ENCODE results near the gene HLA-G. TPM values are rescaled to one million over a fixed set of nuclear protein-coding genes. Genes with fewer than 3 reads are reported as not detected.
A peak's percentile ranks its signal among the peaks of the same experiment; 100 is the strongest.
"Not testable (repeated sequence)": the region's sequence is repeated elsewhere in the genome, so short reads cannot be mapped to it uniquely, and the experiment has no call there.

Gene HLA-G
- total RNA-seq (2014; rRNA removed; shearing (Covaris generic)): not detected in 2 replicates

GRCh38 chr6:29827579-29828470 lies at the start of gene HLA-G:
TSS of gene HLA-G (plus strand) at chr6:29827825. CDS start at chr6:29827845, 20 bp downstream.
- no peak for DNase-seq (ENCODE audit: low read depth)

DNA sequence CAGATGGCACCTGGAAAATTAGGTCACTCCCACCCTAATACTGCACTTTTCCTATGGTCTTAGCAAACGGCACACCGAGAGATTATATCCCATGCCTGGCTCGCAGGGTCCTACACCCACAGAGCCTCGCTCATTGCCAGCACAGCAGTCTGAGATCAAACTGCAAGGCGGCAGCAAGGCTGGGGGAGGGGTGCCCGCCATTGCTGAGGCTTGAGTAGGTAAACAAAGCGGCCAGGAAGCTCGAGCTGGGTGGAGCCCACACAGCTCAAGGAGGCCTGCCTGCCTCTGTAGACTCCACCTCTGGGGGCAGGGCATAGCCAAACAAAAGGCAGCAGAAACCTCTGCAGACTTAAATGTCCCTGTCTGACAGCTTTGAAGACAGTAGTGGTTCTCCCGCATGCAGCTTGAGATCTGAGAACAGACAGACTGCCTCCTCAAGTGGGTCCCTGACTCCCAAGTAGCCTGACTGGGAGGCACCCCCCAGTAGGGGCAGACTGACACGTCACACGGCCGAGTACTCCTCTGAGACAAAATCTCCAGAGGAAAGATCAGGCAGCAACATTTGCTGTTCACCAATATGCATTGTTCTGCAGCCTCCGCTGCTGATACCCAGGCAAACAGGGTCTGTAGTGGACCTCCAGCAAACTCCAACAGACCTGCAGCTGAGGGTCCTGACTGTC lies 47.5 kb upstream of the HLA-G start:
- DNase-seq (ENCODE audit: low read depth): not testable (repeated sequence)

- DNase-seq (ENCODE audit: low read depth): no peak
Measured at GRCh38 chr6:29789176-29789575, 38.4 kb upstream of the HLA-G start.

DNA sequence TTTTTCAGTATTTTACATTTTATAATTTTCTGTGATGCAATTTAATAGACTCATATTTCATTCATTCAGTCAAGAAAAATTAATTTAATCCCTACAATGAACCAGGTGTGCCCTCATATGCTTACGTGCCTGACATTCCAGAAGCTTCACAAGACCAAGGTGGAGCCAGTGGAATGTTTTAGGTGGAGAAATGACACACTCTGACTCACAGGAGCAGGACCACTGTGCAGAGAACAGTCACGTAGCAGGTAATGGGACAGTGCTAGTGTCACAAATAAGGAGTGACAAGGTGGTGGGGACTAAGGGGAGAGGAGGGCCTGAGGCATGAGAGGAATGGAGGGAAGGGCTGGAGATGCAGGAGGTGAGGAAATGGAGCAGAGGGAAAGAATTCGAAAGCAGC lies 37.0 kb upstream of the HLA-G start:
- DNase-seq (ENCODE audit: low read depth): peak; percentile 35

- no peak for DNase-seq (ENCODE audit: low read depth)
Measured at GRCh38 chr6:29791162-29791561, 36.5 kb upstream of the HLA-G start.

- DNase-seq (ENCODE audit: low read depth): peak; percentile 36
Measured at GRCh38 chr6:29791786-29792122, 35.9 kb upstream of the HLA-G start.

- DNase-seq (ENCODE audit: low read depth): peak; percentile 63
Measured at GRCh38 chr6:29792123-29793035, 35.2 kb upstream of the HLA-G start.

- DNase-seq (ENCODE audit: low read depth): no peak
Measured at GRCh38 chr6:29793036-29793356, 34.6 kb upstream of the HLA-G start.

DNA sequence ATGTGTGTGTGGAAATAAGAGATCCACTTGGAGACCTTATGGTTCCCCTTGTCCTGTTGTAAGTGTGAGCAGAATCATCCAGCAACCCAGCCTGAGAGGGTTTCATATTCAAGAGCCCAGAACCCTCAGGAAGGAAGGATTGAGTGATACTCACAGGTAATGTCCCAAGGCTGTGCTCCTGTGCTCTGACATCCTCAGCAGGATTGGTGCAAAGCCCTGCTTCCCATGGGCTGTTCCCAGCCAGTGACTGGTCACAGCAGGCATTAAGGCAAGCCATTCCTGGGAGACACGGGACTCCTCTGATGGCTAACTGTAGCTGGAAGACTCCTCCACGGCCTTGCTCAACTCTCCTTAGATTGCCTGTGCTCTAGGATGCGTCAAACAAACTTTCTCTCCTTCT lies 33.8 kb upstream of the HLA-G start:
- no peak for DNase-seq (ENCODE audit: low read depth)

GRCh38 chr6:29796026-29796425 lies 31.6 kb upstream of the HLA-G start:
- DNase-seq (ENCODE audit: low read depth): no peak

- peak; percentile 41 for DNase-seq (ENCODE audit: low read depth)
Measured at GRCh38 chr6:29797135-29797534, 30.5 kb upstream of the HLA-G start.

- DNase-seq (ENCODE audit: low read depth): no peak
Measured at GRCh38 chr6:29797966-29798365, 29.7 kb upstream of the HLA-G start.

GRCh38 chr6:29800254-29800653 lies 27.4 kb upstream of the HLA-G start:
- no peak for DNase-seq (ENCODE audit: low read depth)

DNA sequence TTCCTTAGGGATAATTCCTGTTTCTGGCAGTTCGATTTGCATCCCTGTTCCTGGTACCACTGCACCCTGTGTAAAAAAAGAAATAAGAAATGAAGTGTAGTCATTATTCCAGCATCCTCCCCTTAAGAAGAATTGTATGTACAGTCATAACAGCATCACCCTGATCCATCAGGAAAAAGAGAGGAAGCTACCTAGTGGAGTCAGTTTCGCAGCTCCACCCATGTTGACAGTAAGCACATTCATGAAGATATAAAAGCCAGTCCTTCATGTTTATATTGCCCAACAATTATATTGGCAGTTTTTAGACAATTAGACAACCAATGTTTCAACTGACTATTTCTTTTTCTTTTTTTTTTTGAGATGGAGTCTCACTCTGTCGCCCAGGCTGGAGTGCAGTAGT lies 21.2 kb upstream of the HLA-G start:
- DNase-seq (ENCODE audit: low read depth): no peak

- DNase-seq (ENCODE audit: low read depth): no peak
Measured at GRCh38 chr6:29809249-29809648, 18.4 kb upstream of the HLA-G start.

DNA sequence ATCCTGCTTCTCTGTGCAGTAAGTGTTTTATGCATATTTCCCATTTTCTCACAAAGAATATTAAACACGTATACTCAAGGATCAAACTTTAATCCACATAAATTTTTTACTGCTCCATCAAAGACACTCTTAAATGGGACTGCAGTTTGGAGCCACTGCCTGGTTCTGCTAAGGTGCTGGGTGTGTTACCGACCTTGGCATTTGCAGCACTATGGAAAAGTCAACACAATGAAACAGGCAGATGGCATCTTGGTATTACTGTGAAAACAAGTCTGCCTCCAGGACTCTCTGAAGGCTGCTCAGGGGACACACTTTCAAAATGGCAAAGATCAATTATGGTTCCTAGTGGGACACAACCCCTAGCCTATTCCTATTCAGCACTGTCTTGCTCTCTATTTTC lies 17.3 kb upstream of the HLA-G start:
- no peak for DNase-seq (ENCODE audit: low read depth)

GRCh38 chr6:29811377-29811776 lies 16.2 kb upstream of the HLA-G start:
- no peak for DNase-seq (ENCODE audit: low read depth)

DNA sequence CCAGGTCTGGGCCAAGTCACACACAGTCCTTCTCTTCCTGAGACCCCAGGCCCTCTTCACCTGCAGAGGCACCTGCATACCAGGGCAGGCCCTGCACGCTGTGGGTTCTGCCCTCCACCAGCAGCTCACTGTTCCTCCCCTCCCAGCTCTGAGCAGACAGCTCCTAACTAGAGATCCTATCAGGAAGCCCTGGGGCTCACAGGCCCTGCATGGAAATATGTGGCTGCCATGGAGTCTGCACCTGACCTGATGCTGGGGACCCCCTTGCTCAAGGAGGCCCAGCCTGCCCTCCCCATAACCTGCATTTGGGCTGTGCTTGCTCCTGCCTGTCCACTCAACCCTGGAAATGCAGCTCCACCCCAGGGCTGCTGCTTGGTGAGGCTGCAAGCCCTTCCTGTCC lies 14.6 kb upstream of the HLA-G start:
- DNase-seq (ENCODE audit: low read depth): no peak

DNA sequence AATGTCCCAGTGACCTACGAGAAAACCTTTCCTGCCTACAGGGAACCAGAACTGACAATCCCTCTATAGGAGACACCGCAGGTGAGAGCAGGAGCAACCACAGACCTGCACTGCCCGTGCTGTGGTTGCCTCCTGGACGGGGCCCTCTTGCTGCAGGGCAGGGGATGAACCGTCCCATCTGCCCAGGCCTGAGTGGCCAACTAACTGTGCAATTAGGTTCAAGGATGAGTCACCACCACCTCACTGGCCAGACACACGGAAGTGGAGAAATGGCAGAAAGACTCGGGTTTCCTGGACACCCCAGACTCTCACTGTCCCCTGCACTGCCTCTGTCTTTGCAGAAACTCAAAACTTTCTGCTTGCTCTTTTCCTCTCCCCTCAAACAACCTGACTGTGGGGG lies 13.8 kb upstream of the HLA-G start:
- peak; percentile 84 for DNase-seq (ENCODE audit: low read depth)

DNA sequence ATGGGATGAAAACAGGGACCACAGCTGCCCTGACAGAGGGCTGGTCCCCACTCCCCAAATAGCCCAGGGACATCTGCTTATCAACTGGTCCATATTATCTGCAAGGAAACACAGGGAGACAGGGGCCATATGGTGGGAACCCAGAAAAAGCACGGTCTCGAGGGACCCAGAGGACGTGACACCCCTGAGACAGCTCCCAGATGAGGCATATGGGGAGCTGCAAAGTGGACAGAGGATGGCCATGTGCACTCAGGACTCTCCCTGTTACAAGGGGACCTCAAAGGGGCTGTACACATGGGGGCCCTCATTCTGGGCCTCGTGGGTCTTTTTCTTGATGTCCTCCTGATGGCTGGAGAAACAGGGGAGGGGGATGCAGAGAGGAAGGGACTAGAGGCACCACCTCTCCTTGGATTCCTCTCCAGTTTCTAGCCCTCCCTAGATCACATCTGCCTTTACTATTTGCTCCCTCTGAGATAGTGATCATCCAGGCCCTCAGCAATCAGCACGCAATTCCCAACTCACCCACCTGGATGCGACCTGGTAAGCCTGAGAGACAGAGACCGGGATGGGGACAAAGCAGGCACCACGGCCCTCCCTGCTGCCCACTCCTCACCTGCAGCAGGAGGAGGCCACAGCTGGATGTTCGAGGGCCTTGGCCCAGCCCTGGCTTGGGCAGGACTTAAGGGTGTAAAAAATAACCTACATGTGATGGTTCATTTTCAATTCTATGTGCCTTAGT lies 13.1 kb upstream of the HLA-G start:
- no peak for DNase-seq (ENCODE audit: low read depth)

DNA sequence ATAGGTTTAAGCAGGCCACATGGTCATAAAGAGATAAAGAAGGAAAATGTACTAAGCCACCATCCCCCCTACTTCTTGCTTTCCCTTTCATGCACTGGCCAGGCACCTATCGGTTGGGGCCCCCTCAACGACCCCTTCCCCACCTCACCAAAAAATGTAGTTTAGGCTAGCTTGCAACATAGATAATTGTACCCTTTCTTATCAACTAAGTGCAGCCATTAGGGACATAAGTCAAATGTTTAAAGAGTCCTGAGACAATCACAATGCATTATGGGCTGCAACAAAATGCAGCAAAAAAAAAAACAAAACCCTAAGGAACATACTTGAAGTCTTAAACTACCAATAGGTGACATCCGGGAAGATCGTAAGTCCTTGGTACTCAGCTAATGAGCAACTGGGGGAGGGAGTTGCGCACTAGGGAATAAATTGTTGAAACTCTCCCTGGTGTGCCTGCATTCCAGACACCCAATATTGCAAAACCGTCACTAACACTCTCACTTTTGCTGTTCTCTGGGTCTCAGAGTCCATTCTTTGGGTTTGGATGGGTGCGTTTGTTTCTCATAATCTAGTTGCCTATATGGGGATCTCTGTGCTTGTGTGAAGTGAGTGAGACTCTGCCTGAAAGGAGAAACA lies 12.4 kb upstream of the HLA-G start:
- DNase-seq (ENCODE audit: low read depth): no peak

Measured in Daoy (cell line).